Measurements from ENCODE around the gene ZBTB7C.

DNA sequence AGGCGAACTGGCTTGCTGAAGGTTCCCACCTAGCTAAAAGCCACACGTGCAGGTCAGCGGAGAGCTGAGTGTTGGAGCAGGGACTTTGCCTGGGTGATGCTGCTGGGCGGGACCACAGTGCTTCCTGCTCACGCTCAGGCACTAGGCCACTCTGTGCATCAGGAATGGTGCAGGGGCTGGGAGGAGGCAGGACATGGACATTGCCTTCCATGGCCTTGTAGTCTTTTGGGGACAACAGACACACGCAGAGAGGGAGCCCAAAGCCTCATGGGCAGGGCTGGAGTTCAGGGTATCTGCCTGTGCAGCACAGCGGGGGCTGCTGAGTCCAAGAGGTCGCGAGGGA is 207.2 kb downstream of the ZBTB7C start:
- TF ChIP-seq CTCF (conservative IDR thresholded peaks at IDR 0.05) (no peak), ZFX (IDR thresholded peaks at IDR 0.05) (no peak)
